Suprapubic skin (tissue), 3 donors: Measurements from ENCODE around the gene EME1.

ENCODE experiments used
- POLR2A ChIP-seq, 2 donors: fragments of 450-650 bp; IDR thresholded peaks; one replicate each; pipeline ENCODE4 v1.6.1; 2017; ENCODE audit warnings: antibody characterized with exemption in 2 of 2, mild to moderate bottlenecking in 2 of 2, moderate library complexity in 2 of 2
- TF ChIP-seq, protein P1 (sequence below), 2 donors: fragments of 200-600 bp in 1 of 2; fragments of 450-650 bp in 1 of 2; sonication (generic) in 1 of 2; IDR thresholded peaks; one replicate each; pipeline ENCODE4 v1.5.1; 2016 to 2019; ENCODE audit warnings: antibody characterized with exemption in 2 of 2, mild to moderate bottlenecking in 1 of 2, moderate library complexity in 1 of 2

DNA sequence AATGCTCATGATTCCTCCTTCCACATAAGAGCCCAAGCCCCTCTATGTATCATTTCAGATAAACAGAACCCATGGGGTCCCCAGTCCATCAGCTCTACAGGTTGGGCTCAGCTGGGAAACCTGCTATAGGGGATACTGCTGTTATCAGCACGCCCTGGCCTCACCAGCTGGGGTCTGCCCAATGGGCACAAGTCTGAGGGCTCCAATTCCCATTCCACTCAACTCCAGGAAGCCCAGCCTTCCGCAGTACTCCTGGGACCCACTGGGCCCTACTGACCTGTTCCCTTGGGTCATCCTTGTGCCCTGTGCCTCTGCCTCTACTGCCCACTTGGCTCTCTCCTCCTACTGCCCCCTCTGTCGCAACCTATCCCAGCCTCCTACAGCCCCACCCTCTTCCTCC is 43.3 kb upstream of the EME1 start:
- TF ChIP-seq, protein P1, sequence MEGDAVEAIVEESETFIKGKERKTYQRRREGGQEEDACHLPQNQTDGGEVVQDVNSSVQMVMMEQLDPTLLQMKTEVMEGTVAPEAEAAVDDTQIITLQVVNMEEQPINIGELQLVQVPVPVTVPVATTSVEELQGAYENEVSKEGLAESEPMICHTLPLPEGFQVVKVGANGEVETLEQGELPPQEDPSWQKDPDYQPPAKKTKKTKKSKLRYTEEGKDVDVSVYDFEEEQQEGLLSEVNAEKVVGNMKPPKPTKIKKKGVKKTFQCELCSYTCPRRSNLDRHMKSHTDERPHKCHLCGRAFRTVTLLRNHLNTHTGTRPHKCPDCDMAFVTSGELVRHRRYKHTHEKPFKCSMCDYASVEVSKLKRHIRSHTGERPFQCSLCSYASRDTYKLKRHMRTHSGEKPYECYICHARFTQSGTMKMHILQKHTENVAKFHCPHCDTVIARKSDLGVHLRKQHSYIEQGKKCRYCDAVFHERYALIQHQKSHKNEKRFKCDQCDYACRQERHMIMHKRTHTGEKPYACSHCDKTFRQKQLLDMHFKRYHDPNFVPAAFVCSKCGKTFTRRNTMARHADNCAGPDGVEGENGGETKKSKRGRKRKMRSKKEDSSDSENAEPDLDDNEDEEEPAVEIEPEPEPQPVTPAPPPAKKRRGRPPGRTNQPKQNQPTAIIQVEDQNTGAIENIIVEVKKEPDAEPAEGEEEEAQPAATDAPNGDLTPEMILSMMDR (IDR thresholded peaks at IDR 0.05) = no peak
- TF ChIP-seq POLR2A (IDR thresholded peaks at IDR 0.05) = no peak
